BLaER1 treated with 17β-estradiol and CSF1 and Interleukin-3, amounts not matched to agents 10 nM and 100 nM (cell line): ENCODE measurements around the gene OPTC.

Experiments used
- H3K27ac ChIP-seq, 11 experiments: shearing (Covaris generic); formaldehyde crosslinking; 2 replicates each; pipeline ENCODE4 v1.8.1; 2022
- H3K27me3 ChIP-seq, 11 experiments: shearing (Covaris generic); formaldehyde crosslinking; 2 replicates each; pipeline ENCODE4 v1.8.1; 2022
- H3K36me3 ChIP-seq, 11 experiments: shearing (Covaris generic); formaldehyde crosslinking; 2 replicates each; pipeline ENCODE4 v1.8.1; 2022
- H3K4me1 ChIP-seq, 10 experiments: shearing (Covaris generic); formaldehyde crosslinking; 2 replicates each; pipeline ENCODE4 v1.8.1; 2022
- H3K4me2 ChIP-seq, 11 experiments: shearing (Covaris generic); formaldehyde crosslinking; 2 replicates each; pipeline ENCODE4 v1.8.1; 2022
- H3K4me3 ChIP-seq, 10 experiments: shearing (Covaris generic); formaldehyde crosslinking; 2 replicates each; pipeline ENCODE4 v1.8.1; 2022
- H3K9ac ChIP-seq, 11 experiments: shearing (Covaris generic); formaldehyde crosslinking; 2 replicates each; pipeline ENCODE4 v1.8.1; 2022
- H3K9me3 ChIP-seq, 11 experiments: shearing (Covaris generic); formaldehyde crosslinking; replicated peaks in 1 of 11; 2 replicates each; pipeline ENCODE4 v1.8.1; 2022
- H4K20me1 ChIP-seq, 11 experiments: shearing (Covaris generic); formaldehyde crosslinking; 2 replicates each; pipeline ENCODE4 v1.8.1; 2022
- Cebpa-rat ChIP-seq, 11 experiments: shearing (Covaris generic); IDR thresholded peaks; 2 replicates each; pipeline ENCODE4 v1.8.1; 2022

OPTC gene

DNA sequence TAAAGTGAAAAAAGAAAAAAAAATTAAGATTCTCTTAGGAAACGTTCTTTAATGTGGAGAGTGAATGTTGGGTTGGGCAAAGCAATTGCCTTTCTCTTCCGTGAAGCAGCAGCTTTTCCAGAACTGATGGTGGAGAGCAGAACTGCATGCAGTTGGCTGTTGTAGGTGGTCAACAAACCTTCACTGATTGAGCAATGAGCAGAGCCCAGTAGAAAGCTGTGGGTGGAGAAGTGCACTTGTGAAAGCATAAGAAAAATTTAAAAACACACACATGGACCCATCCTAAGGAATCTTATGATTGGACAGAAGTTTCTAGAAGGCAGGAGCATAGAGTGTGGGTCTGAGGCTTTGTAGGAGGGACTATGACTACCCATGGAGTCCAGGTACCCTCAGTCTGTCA, 13.9 kb upstream of the OPTC start:
- no peaks in the 10 kb centered on the region for H3K36me3 ChIP-seq
- no peak overlapping the region for H3K4me3 ChIP-seq
- no peaks in the 10 kb centered on the region for H3K9me3 ChIP-seq
- TF ChIP-seq Cebpa-rat (IDR thresholded peaks at IDR 0.05): no peak
- H4K20me1 ChIP-seq: no peaks in the 10 kb centered on the region
- peak overlapping the region in 2 of 11 experiments; percentile 10 to 19; a peak in 2 of 22 replicates for H3K4me2 ChIP-seq
- H3K27me3 ChIP-seq: no peaks in the 10 kb centered on the region
- peaks cover 0 to 14% (median 10%) of the 10 kb centered on the region in 10 experiments; a peak in 9 of 20 replicates for H3K4me1 ChIP-seq
- no peak overlapping the region for H3K27ac ChIP-seq
- H3K9ac ChIP-seq: no peak overlapping the region; a peak in 1 of 22 replicates

- peak overlapping the region in 3 of 11 experiments; percentile 10 to 27 (median 19); a peak in 4 of 22 replicates for H3K4me2 ChIP-seq
- H3K36me3 ChIP-seq: no peaks in the 10 kb centered on the region
- no peak overlapping the region for H3K27ac ChIP-seq
- no peak for TF ChIP-seq Cebpa-rat (IDR thresholded peaks at IDR 0.05)
- no peak overlapping the region; a peak in 1 of 22 replicates for H3K9ac ChIP-seq
- H3K4me1 ChIP-seq: peaks cover 0 to 14% (median 10%) of the 10 kb centered on the region in 10 experiments; a peak in 9 of 20 replicates
- no peaks in the 10 kb centered on the region for H3K9me3 ChIP-seq
- no peaks in the 10 kb centered on the region for H4K20me1 ChIP-seq
- H3K27me3 ChIP-seq: no peaks in the 10 kb centered on the region
- no peak overlapping the region for H3K4me3 ChIP-seq
Observed at GRCh38 chr1:203480525-203481084, 13.3 kb upstream of the OPTC start.

DNA sequence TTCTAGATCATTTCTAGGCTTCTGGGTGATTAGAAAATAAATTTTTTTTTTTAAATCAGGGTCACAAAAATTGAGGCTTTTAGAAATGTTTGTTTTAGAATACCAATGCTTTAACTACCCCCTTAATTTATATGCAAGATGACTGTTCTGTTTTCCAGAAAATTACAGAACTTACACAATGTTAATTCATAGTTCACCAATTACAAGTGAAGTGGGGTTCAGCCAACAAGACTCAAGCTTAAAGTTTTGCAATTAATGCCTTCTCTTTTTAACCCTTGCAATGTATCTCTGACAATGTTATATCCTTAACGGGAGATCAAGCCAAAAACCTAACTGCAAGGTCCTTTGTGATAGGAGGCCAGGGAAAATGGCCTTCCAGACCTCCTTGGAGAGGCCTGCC, 12.8 kb upstream of the OPTC start:
- peak overlapping the region in 2 of 11 experiments; percentile 10 to 27; a peak in 2 of 22 replicates for H3K4me2 ChIP-seq
- no peak overlapping the region for H3K9ac ChIP-seq

DNA sequence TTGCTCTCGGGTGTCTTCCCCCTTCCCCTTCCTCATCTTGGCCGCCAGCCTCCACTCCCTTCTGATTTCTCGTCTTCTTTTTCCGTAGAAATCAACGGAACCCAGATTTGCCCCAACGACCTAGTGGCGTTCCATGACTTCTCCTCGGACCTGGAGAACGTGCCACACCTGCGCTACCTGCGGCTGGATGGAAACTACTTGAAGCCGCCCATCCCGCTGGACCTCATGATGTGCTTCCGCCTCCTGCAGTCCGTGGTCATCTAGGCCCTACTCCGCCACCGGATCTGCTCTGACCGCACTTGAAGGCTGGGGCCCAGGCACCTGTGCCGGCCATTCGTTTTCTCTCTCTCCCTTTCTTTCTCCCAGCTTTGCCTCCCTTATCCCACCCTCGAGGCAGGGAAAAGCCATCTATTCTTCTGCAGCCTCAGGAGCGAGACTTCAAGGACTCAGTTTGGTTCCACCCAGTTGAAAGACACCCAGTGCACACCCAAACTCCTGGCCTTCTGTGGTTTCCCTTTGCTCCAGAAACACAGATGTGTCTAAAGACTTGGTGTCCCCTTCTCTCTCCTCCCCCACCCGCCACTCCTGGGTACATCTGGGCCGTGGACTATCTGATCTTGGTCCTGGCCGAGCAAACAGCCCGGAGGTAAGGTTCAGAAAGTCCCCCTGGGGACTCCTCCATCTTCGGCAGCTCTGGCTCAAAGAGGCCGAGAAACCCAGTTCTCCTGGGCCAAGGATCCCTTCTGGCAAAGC, 7.2 kb upstream of the OPTC start:
- TF ChIP-seq Cebpa-rat (IDR thresholded peaks at IDR 0.05): no peak
- peak overlapping the region in 9 of 11 experiments; percentile 51 to 78 (median 72); a peak in 18 of 22 replicates for H3K27ac ChIP-seq

More for the DNA sequence above, 12.8 kb upstream of the OPTC start:
- H3K4me1 ChIP-seq: peaks cover 0 to 14% (median 10%) of the 10 kb centered on the region in 10 experiments; a peak in 9 of 20 replicates
- no peaks in the 10 kb centered on the region for H4K20me1 ChIP-seq
- no peaks in the 10 kb centered on the region for H3K36me3 ChIP-seq
- no peak overlapping the region for H3K27ac ChIP-seq
- H3K9me3 ChIP-seq: no peaks in the 10 kb centered on the region
- H3K4me3 ChIP-seq: no peak overlapping the region
- no peak for TF ChIP-seq Cebpa-rat (IDR thresholded peaks at IDR 0.05)
- H3K27me3 ChIP-seq: no peaks in the 10 kb centered on the region

DNA sequence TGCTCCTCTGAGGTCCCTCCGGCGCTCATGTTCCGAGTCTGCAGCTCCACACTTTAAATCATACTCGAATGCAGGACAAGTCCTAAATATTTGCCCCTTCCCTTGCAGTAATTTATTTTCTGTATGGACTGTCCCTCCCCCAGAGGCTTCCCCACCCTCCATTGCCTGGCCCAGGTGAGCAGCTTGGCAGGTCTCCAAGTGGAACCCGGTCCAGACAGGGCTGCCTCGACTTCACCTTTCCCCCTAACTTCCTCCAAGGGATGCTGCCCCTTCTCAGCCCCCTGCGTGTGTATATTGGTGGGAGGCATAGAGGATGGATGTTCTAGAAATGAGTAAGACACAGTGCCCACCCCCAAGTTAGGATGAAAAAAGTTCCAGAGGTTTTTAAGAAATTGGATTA, 5.4 kb upstream of the OPTC start:
- TF ChIP-seq Cebpa-rat (IDR thresholded peaks at IDR 0.05): no peak
- H3K9me3 ChIP-seq: no peaks in the 10 kb centered on the region
- H3K4me3 ChIP-seq: no peak overlapping the region
- H3K27me3 ChIP-seq: no peaks in the 10 kb centered on the region
- H3K36me3 ChIP-seq: no peaks in the 10 kb centered on the region
- peak overlapping the region in 2 of 11 experiments; percentile 64 to 75; a peak in 2 of 22 replicates for H3K4me2 ChIP-seq
- H4K20me1 ChIP-seq: no peaks in the 10 kb centered on the region
- peak overlapping the region in 1 of 11 experiments; percentile 70; a peak in 1 of 22 replicates for H3K27ac ChIP-seq
- H3K9ac ChIP-seq: peak overlapping the region in 2 of 11 experiments; percentile 6 to 45; a peak in 2 of 22 replicates
- H3K4me1 ChIP-seq: peaks cover 10 to 22% (median 12%) of the 10 kb centered on the region in 10 experiments; a peak in 17 of 20 replicates

More for the DNA sequence above, 7.2 kb upstream of the OPTC start:
- H3K36me3 ChIP-seq: no peaks in the 10 kb centered on the region
- peak overlapping the region in 7 of 11 experiments; percentile 13 to 68 (median 63); a peak in 5 of 22 replicates for H3K9ac ChIP-seq
- H3K4me1 ChIP-seq: peaks cover 10 to 22% (median 12%) of the 10 kb centered on the region in 10 experiments; a peak in 17 of 20 replicates
- H4K20me1 ChIP-seq: no peaks in the 10 kb centered on the region
- no peaks in the 10 kb centered on the region for H3K9me3 ChIP-seq
- peak overlapping the region in 10 of 11 experiments; percentile 50 to 82 (median 64); a peak in 16 of 22 replicates for H3K4me2 ChIP-seq
- H3K27me3 ChIP-seq: no peaks in the 10 kb centered on the region
- H3K4me3 ChIP-seq: no peak overlapping the region; a peak in 1 of 20 replicates

- TF ChIP-seq Cebpa-rat (IDR thresholded peaks at IDR 0.05): no peak
- Histone ChIP-seq H3K9me3 (no peaks in the 10 kb centered on the region), H3K4me2 (no peak overlapping the region), H3K27me3 (no peaks in the 10 kb centered on the region), H3K4me3 (no peak overlapping the region), H3K4me1 (peaks cover 10 to 22% (median 12%) of the 10 kb centered on the region in 10 experiments; a peak in 17 of 20 replicates), H4K20me1 (no peaks in the 10 kb centered on the region), H3K9ac (no peak overlapping the region), H3K27ac (no peak overlapping the region), H3K36me3 (no peaks in the 10 kb centered on the region)
Observed at GRCh38 chr1:203490607-203491006, 3.3 kb upstream of the OPTC start.

GRCh38 chr1:203491664-203492063, 2.3 kb upstream of the OPTC start:
- no peak overlapping the region for H3K9ac ChIP-seq
- H3K4me1 ChIP-seq: peaks cover 10 to 22% (median 12%) of the 10 kb centered on the region in 10 experiments; a peak in 17 of 20 replicates
- H4K20me1 ChIP-seq: no peaks in the 10 kb centered on the region
- no peak overlapping the region for H3K27ac ChIP-seq
- no peaks in the 10 kb centered on the region for H3K36me3 ChIP-seq
- H3K9me3 ChIP-seq: no peaks in the 10 kb centered on the region
- TF ChIP-seq Cebpa-rat (IDR thresholded peaks at IDR 0.05): no peak
- no peak overlapping the region for H3K4me3 ChIP-seq
- no peaks in the 10 kb centered on the region for H3K27me3 ChIP-seq
- no peak overlapping the region for H3K4me2 ChIP-seq

GRCh38 chr1:203492082-203492747, 1.7 kb upstream of the OPTC start:
- Histone ChIP-seq H3K9ac (no peak overlapping the region), H3K27me3 (no peaks in the 10 kb centered on the region), H3K36me3 (no peaks in the 10 kb centered on the region), H3K27ac (no peak overlapping the region), H4K20me1 (no peaks in the 10 kb centered on the region), H3K4me3 (no peak overlapping the region), H3K9me3 (no peaks in the 10 kb centered on the region), H3K4me2 (no peak overlapping the region; a peak in 1 of 22 replicates), H3K4me1 (peaks cover 8 to 19% (median 11%) of the 10 kb centered on the region in 10 experiments; a peak in 17 of 20 replicates)
- no peak for TF ChIP-seq Cebpa-rat (IDR thresholded peaks at IDR 0.05)

DNA sequence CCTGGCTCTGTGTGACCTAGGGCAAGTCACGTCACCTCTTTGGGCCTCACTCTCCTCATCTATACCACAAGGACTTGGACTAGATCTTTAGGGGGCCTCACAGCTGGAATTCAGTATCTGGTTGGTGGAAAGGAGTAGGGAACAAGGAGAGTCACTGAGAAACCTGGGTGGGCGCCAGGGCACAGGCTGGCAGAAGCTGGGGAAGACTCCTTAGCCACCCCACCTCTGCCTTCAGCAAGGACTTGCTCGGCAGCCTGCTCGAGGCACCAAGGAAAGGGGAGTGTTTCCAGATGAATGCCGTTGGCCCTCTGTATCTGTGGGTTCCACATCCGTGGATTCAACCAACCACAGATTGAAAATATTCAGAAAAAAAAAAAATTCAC, 1.2 kb upstream of the OPTC start:
- TF ChIP-seq Cebpa-rat (IDR thresholded peaks at IDR 0.05): no peak

More for the DNA sequence above, 1.2 kb upstream of the OPTC start:
- H3K36me3 ChIP-seq: no peaks in the 10 kb centered on the region
- H3K4me1 ChIP-seq: peaks cover 3 to 14% (median 6%) of the 10 kb centered on the region in 10 experiments; a peak in 13 of 20 replicates
- H4K20me1 ChIP-seq: no peaks in the 10 kb centered on the region
- H3K27me3 ChIP-seq: no peaks in the 10 kb centered on the region
- H3K27ac ChIP-seq: no peak overlapping the region
- H3K4me3 ChIP-seq: no peak overlapping the region
- no peaks in the 10 kb centered on the region for H3K9me3 ChIP-seq
- H3K4me2 ChIP-seq: no peak overlapping the region; a peak in 1 of 22 replicates
- H3K9ac ChIP-seq: no peak overlapping the region
